ENCODE data around the gene JMJD7.

GRCh38 chr15:41844814-41845213 lies 16.9 kb downstream of the JMJD7 start:
- TF ChIP-seq POLR2A (IDR thresholded peaks at IDR 0.05): no peak
- TF ChIP-seq, protein P1, sequence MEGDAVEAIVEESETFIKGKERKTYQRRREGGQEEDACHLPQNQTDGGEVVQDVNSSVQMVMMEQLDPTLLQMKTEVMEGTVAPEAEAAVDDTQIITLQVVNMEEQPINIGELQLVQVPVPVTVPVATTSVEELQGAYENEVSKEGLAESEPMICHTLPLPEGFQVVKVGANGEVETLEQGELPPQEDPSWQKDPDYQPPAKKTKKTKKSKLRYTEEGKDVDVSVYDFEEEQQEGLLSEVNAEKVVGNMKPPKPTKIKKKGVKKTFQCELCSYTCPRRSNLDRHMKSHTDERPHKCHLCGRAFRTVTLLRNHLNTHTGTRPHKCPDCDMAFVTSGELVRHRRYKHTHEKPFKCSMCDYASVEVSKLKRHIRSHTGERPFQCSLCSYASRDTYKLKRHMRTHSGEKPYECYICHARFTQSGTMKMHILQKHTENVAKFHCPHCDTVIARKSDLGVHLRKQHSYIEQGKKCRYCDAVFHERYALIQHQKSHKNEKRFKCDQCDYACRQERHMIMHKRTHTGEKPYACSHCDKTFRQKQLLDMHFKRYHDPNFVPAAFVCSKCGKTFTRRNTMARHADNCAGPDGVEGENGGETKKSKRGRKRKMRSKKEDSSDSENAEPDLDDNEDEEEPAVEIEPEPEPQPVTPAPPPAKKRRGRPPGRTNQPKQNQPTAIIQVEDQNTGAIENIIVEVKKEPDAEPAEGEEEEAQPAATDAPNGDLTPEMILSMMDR (IDR thresholded peaks at IDR 0.05): no peak
- TF ChIP-seq EP300 (IDR thresholded peaks at IDR 0.05): no peak
- no peak for TF ChIP-seq POLR2AphosphoS5 (IDR thresholded peaks at IDR 0.05)
